Right lobe of liver (tissue), 4 donors: Measurements from ENCODE around the gene CFAP70.

ENCODE experiments used
- CTCF ChIP-seq, 4 donors: fragments of 200-600 bp in 3 of 4; fragments of 450-650 bp in 1 of 4; IDR thresholded peaks; one replicate each; pipeline versions ENCODE4 v1.5.1 to v1.8.0; 2016 to 2022; ENCODE audit warnings: antibody characterized with exemption in 4 of 4, mild to moderate bottlenecking in 2 of 4
- POLR2A ChIP-seq: fragments of 450-650 bp; IDR thresholded peaks from one replicate; pipeline ENCODE4 v1.6.1; 2017; ENCODE audit warnings: antibody characterized with exemption, mild to moderate bottlenecking
- donor health status: DM: no; HTN: no; CAD: no.
- donor health status: DM: no; HTN: no; CAD: no.
- donor health status: DM: no; HTN: yes; CAD: no.

GRCh38 chr10:73405556-73405955, 46.9 kb upstream of the CFAP70 start:
- TF ChIP-seq CTCF (IDR thresholded peaks at IDR 0.05) (no peak), POLR2A (no peak)
